ENCODE results near the gene RASEF. TPM values are rescaled to one million over a fixed set of nuclear protein-coding genes. Genes with fewer than 3 reads are reported as not detected.
"Not testable (repeated sequence)": the region's sequence is repeated elsewhere in the genome, so short reads cannot be mapped to it uniquely, and the experiment has no call there.

The RASEF gene
- total RNA-seq = 33.7 TPM

DNA sequence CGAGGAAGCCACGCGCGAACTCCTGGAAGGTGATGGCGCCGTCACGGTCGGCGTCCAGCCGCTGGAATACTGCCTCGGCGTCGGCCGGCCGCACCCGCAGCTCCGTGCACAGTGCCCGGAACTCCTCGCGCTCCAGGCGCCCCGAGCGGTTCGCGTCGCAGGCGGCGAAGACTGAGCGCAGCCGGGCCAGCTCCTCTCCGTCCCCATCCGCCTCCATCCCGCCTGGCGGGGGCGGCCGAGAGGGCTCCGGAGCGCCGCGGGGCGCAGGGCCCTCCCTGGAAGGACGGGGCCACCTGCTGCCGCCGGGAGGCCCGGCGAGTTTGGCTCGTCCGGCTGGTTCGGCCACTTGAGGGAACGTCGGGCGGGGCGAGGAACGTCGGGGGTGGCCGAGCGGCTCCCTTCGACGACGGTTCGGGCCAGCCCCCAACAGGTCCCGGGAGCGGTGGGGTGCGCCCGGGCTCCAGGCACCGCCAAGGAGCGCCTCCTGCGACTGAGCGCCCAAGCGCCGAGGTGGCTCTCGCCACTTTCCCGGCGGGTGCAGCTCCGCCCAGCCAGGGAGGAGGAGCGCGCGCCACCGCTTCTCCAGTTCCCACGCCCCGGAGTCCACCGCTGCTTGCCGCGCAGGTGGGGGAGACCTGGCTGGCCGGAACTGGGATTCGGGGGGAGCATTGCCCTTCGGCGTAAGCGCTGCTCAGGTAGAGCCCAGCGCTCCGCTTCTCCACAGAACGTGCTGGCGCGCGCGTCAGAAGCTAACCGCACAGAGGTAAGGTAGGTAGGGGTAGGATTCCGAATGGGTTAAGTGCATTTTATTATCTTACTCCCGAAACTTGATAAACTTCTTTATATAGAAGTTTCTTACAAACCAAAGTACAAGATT is at the start of gene RASEF:
Gene RASEF, minus strand, starts transcription at position 492 of the 877 bp plus-strand sequence. Its CDS starts 275 bp downstream, at position 217.
- DNase-seq (ENCODE audit: low spot score) = peak; percentile 79

DNA sequence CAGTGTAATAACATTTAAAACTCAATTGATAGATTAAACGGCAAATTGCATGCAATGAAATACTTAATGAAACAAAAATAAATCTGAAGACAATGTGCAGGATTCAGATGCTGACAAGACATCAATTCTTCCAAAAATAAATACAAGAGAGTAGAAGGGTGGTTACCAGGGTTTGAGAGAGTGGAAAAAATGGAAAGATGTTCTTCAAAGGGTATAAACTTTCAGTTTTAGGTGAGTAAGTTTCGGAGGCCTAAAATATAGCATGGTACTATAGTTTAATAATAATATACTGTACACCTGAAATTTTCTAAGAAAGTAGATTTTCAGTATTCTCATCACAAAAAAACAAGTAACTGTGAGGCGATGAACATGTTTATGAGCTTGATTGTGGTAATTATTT is 48.2 kb upstream of the RASEF start:
- DNase-seq (ENCODE audit: low spot score) = no peak

DNA sequence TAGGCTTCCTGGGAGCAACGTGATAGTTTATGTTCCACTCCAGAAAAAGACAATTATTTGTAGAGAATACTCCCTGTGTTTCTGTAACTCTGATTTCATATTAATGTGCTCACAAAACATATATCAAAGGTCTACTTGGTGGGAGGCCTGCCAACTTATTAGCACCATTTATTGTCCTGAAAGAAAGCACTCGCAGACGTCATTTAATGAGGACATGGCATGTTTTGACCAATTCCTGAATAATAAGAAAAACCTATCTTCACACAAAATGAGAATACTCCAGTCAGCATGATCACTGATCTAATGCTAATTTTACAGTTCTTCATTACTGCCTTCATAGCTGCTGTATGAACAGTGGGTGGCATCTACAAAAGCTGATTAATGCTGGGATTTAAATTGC is 46.4 kb upstream of the RASEF start:
- DNase-seq (ENCODE audit: low spot score) = no peak

DNA sequence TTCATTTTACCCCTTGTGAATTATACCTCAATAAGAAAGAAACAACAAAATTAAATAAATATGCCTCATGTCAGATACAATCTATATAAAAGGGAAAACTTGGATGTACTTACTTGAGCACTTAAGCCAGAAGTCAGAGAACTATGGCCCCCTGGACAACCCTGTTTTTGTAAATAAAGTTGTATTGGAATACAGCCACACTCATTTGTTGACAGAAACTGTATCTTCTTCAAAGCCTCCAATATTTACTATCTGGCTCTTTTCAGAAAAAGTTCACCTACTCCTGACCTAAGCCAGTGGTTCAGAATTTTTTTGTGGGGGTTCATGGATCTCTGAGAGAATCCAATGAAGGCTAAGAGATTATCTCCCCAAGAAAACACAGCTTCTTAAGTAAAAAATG is 45.3 kb upstream of the RASEF start:
- no peak for DNase-seq (ENCODE audit: low spot score)

DNA sequence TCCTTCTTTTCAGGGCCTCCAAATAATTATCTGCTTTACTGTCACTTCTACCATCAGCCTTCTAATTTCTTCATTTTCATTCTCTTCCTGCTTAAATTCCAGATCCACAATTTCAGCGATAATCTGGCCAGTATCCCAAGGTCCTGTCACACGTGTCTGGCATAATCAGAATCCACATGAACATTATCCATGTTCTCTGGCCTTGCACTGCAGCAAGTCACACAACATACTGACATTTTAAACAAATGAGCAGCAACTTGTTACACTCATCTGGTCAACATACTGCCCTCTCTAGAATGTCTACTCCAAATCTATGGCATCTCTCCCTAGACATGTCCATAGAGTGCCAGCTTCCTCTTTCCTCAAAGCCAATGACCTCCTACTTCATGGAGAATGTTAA is 43.8 kb upstream of the RASEF start:
- DNase-seq (ENCODE audit: low spot score) = no peak

DNA sequence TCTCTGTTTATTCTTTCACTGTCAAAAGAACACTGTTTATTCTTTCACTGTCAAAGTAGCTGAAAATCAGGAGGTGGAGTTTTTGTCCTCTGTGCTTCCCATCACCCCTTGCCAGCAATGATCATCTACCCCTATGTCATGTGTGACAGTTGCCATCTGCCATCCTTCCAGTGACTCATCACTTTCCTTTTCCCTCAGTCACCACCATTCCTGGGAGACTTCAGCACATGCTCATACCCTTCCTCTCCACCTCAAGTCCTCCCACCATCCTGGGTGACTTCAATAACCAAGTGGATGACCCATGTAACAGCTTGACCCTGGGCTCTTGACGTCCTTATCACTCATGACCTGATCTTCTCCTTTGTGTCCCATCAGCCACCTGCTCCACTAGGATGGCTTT is 43.3 kb upstream of the RASEF start:
- no peak for DNase-seq (ENCODE audit: low spot score)

DNA sequence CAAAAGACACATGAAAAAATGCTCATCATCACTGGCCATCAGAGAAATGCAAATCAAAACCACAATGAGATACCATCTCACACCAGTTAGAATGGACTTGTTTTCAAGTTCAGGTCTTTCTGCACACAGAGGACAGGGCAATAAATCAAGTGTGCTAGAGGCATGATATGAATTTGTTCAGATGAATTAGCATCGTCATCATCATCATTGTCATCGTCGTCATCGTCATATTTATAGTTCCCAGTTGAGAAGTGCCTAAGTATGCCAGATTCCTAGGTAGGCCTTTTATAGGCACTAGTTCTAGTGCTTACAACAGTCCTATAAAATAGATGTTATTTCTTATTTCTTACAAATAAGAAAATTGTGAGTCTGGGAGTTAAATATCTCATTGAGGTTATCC is 34.7 kb upstream of the RASEF start:
- DNase-seq (ENCODE audit: low spot score) = no peak

DNA sequence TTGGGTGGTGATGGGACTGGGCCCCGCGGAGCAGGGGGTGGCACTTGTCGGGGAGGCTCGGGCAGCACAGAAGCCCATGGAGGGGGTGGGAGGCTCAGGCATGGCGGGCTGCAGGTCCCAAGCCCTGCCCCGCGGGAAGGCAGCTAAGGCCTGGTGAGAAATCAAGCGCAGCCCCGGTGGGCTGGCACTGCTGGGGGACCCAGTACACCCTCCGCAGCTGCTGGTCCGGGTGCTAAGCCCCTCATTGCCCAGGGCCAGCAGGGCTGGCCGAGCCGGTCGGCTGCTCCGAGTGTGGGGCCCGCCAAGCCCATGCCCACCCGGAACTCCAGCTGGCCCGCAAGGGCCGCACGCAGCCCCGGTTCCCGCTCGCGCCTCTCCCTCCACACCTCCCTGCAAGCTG is 30.4 kb upstream of the RASEF start:
- DNase-seq (ENCODE audit: low spot score) = not testable (repeated sequence)

DNA sequence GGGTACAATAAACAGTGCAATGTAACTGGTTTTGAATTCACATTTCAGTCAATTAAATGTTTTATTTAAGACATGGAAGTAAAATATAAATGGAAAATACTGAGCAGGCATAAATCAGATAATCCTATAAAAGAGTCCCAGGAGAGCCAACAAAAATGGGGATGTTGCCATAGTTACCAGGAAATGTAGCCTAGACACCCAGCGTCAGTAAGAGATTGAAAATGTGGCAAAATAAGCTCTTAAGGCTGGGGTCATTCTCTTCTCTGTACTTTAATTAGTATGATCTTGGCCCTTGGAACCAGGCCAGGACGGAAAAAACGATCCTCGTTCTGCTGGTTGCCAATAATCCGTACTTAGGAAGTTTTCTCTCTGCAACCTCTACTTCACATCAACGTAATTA is 18.9 kb upstream of the RASEF start:
- no peak for DNase-seq (ENCODE audit: low spot score)

DNA sequence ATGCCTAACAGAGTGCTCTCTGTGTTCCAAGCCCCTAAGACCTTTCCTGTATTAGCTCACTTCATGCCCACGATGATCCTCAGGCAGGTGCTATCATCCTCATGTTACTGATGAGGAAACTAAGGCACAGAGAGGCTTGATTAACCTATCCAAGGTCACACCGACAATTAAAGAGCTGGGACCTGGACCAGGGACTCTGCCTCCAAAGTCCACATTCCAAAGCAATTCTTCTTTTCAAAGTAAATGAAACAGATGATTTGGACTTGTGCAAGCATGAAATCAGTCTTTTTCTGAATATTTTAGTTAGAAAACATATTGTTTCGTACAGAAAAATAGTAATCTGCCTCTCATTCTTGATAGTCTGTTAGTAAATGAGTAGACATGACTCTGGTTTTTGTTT is 18.1 kb upstream of the RASEF start:
- DNase-seq (ENCODE audit: low spot score) = no peak

DNA sequence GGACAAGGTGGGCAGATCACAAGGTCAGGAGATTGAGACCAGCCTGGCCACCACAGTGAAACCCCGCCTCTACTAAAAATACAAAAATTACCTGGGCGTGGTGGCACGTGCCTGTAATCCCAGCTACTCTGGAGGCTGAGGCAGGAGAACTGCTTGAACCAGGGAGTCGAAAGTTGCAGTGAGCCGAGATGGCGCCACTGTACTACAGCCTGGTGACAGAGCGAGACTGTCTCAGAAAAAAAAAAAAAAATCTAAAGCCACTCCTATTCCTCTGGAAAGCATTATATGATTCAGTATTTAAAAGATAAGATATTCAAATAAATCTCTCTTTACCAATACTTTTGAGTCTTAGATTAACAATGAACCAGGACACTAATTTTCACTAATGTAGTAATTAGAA is 13.0 kb upstream of the RASEF start:
- DNase-seq (ENCODE audit: low spot score) = not testable (repeated sequence)

DNA sequence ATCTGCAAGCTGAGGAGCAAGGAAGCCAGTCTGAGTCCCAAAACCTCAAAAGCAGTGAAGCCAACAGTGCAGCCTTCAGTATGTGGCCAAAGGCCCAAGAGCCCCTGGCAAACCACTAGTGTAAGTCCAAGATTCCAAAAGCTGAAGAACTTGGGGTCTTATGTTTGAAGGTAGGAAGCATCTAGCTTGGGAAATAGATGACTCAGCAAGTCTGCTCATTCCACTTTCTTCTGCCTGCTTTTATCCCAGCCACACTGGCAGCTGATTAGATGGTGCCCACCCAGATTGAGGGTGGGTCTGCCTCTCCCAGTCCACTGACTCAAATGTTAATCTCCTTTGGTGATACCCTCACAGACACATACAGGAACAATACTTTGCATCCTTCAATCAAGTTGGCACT is 9.6 kb upstream of the RASEF start:
- not testable (repeated sequence) for DNase-seq (ENCODE audit: low spot score)

DNA sequence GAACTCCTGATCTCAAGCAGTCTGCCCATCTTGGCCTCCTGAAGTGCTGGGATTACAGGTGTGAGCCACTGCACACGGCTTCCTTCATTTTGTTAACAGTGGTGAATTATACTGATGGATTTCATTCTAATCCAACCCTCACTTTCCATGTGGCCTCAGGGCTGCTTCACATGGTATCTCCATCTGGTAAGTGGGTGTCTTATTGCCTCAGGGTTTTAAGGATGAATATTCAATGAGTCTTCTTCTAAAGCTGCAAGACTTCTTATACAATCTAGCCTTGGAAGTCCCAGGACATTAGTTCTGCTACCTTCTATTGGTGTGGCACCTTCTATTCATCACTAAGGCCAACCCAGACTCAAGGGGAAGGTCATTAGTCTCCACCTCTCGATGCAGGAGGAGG is 8.7 kb upstream of the RASEF start:
- DNase-seq (ENCODE audit: low spot score) = no peak

DNA sequence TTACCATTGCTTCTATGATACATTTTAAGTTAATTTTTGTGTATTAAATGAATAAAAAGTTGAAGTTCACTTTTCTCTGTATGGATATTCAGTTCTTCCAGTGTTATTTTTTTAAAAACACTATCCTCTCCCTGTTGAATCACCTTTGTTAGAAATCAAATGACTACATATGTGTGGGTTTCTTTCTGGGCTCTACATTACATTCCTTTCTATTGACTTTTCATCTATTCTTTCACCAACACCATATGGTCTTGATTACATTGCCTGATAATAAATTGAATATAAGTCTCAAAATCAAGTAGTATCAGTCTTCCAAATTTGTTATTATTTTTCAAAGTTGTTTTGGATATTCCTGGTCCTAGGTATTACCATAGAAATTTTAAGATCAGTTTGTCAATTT is 7.3 kb upstream of the RASEF start:
- no peak for DNase-seq (ENCODE audit: low spot score)

DNA sequence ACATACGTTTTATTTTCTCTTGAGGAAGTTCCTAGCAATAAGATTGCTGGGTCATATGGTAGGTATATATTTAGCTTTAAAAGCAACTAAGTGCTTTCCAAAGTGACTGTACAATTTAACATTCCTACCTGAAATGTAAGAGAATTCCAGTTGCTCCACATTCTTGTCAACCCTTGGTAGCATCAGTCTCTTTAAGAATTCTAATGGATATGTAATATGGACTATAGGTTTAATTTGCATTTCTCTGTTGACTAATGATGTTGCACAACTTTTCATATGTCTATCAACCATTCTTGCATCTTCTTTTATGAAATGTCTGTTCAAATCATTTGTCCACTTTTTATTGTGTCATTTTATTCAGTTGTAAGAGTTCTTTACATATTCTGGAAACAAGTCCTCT is 6.7 kb upstream of the RASEF start:
- no peak for DNase-seq (ENCODE audit: low spot score)

DNA sequence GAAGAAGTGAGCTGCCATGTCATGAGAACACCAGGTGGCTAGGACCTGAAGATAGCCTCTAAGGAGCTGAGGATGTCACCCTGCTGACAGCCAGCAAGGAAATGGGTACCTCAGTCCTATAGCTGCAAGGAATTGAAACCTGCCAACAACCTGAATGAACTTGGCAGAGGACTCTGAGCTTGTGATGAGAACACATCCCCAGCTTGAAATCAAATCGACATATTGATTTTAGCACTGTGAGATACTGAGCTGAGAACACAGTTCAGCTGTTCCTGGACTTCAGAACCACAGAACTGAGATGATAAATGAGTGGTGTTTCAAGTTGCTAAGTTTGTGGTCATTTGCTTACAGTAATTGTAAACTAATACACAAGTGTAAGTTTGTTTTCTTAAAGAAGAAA is 5.5 kb upstream of the RASEF start:
- no peak for DNase-seq (ENCODE audit: low spot score)

DNA sequence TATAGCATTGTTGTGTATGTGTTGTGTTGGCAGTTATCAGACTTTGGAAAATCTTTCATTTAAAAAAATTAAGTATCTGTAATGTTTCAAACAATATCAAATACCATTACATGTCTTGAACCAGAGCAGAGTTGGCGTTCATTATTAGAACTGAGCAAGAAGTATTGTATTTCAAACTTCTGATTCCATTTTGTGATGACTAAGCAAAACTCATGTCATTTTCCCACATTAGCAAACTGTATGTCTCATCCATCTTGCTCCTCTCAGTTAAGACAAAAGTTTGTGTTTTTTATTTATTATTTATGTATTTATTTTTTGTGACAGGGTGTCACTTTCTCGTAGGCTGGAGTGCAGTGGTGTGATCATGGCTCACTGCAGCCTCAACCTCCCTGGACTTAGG is 4.6 kb upstream of the RASEF start:
- DNase-seq (ENCODE audit: low spot score) = no peak

DNA sequence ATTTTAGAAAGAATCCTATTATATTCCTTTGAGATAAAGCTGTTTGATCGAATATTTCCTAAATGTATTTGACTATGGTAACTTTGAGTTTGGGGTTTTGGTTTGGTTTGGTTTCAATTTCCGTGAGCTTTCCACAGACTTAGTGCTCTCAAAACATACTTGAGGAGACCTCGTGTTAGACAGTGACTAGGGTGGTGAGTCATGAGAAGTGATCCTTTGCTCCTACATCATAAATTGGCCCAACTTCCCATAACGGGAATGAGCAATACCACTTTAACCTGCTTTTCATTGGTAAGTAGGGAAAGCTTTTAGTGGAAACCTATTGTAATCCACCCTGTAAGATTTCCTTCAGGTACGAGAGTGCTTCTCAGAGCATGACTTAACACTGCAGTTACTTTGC is 3.8 kb upstream of the RASEF start:
- DNase-seq (ENCODE audit: low spot score) = no peak

DNA sequence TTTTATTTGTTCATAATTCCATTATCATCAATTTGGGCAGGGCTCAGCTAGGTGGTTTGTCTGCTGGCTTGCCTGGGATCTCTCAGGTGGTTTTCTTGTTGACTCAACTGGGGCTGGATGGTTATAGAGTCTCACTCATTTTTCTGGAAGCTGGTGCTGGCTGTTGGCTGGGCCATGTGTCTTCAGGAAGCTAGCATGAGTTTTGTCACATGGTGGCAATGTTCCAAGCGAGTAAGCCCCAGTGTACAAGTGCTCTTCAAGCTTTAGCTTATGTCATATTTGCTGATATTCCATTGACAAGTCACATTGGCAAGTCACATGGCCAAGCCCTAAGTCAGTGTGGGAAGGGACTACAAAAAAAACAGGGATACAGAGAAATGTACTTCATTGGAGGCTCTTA is 2.3 kb upstream of the RASEF start:
- DNase-seq (ENCODE audit: low spot score) = no peak

DNA sequence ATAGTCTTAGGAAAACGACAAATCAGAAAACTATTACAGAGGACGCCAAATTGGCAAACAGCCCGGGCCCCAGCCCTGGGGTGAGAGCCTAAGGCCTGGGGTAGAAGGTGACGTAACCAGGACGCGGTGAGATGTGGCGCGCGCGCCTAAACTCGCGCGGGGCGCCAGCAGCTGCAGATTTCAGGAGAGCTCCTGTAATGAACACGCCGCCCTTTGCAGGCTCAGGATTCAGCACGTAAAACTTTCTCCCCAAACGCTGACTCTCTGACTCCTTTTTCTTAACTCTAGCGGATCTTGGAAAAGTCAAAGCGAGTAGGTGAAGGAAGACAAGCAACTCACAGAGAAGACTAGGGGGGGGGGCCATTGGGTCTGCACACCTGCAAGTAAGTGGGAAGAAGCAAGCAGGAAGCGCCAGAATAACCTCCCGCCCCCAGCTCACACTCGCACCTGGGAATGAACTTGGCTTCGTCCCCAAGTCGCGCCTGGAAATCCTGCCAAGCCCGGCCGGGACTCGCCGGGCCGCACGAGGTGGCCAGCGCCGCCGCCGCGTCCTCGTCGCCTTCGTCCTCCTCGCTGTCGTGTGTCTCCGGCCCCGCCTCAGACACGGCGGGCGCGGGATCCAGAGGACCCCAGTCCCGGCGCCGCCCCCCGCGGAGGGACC is 822 bp downstream of the RASEF start:
- DNase-seq (ENCODE audit: low spot score) = peak; percentile 53

DNA sequence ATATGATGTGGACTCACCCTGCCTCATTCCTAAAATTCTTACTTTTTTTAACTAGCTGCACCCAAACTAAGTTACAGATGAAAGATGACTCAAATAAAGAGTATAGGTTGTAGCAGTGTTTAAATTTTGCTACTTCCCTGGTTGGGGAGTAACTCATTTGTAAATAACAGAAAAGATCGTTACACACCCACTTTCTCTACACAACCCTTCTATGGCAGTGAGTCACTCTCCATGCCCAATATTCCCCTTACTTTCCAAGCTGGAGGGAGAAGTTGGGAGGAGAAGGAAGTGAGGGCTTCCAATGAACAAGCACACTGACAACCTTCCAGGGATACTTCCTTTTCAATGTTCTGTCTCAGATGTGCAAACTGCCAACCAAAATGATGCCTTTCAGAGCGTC is 1.9 kb downstream of the RASEF start:
- DNase-seq (ENCODE audit: low spot score) = no peak

DNA sequence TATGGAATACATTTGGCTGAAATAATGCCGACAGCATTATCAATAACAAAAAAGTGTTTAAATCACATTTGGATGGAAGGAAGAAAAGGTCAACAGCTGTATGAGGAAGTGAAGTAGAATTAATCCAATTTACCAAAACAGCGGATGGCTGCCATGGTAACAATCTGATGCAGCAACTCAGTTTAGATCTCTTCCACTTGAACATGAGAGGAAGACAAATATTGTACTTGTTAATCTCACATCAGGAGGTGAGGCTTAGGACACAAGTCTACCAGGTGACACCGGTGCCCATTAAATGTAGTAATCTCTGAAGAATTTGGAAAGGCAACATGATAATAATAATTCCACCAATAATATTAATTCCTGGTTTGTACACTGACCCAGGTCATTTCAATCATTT is 2.4 kb downstream of the RASEF start:
- DNase-seq (ENCODE audit: low spot score) = no peak

DNA sequence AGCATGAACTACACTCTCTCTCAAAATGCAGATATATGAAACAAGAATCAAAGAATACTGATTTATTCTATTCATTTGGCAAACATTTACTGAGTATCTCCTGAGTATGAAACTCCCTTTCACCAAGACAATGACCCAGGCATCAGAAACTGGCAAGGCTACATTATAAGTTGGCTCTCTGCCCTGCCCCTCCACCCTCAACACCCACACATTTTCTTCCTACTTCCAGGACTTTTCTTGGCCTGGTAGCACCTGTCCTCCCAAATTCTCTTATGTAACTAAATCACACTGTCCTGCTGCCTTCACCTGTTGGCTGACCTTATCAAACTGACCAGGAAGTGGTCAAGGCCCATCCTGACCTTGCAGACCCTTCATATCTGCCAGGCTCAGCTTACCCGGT is 3.5 kb downstream of the RASEF start:
- no peak for DNase-seq (ENCODE audit: low spot score)

DNA sequence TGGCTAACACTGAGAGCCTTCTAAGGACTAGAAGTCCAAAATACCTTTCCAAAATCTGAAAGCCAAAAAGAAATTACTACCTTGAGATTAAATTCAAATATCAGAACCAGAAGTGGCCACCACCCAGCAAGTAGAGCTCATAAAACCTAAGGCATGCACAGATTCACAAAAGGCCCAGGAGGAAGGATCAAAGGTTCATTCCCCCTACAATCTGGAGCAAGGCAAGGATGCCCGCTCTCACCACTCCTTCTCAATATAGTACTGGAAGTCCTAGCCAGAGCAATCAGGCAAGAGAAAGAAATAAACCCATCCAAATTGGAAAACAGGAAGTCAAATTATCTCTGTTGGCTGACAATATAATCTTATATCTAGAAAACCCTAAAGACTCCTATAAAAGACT is 6.0 kb downstream of the RASEF start:
- no peak for DNase-seq (ENCODE audit: low spot score)
